ENCODE data around the gene CENPX.

DNA sequence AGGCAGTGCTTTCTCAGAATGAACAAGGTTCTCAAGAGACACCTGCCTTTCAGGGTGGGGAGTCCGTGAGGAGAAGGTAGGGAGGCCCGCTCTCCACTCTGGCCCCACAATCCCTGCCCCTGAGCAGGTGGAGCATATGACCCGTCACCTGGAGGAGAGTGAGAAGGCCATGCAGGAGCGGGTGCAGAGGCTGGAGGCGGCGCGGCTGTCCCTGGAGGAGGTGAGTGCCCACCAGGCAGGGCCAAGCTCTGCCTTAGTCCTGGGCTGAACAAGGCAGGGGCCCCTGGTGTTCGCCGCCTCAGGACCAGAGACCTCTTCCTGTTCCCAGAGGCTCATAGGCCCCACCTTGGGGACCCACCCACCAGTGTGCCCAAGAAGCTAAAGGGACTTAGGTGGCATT is 6.3 kb upstream of the CENPX start:
- TF ChIP-seq, protein P1, sequence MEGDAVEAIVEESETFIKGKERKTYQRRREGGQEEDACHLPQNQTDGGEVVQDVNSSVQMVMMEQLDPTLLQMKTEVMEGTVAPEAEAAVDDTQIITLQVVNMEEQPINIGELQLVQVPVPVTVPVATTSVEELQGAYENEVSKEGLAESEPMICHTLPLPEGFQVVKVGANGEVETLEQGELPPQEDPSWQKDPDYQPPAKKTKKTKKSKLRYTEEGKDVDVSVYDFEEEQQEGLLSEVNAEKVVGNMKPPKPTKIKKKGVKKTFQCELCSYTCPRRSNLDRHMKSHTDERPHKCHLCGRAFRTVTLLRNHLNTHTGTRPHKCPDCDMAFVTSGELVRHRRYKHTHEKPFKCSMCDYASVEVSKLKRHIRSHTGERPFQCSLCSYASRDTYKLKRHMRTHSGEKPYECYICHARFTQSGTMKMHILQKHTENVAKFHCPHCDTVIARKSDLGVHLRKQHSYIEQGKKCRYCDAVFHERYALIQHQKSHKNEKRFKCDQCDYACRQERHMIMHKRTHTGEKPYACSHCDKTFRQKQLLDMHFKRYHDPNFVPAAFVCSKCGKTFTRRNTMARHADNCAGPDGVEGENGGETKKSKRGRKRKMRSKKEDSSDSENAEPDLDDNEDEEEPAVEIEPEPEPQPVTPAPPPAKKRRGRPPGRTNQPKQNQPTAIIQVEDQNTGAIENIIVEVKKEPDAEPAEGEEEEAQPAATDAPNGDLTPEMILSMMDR (IDR thresholded peaks at IDR 0.05) = no peak
- no peak for TF ChIP-seq POLR2A (IDR thresholded peaks at IDR 0.05)

Measured in body of pancreas (tissue), 4 donors.